GM19240 (cell line): Measurements from ENCODE around the gene GNG7.
"Not testable (repeated sequence)": the region's sequence is repeated elsewhere in the genome, so short reads cannot be mapped to it uniquely, and the experiment has no call there.

Experiments
- DNase-seq: peaks from one replicate; pipeline ENCODE4 v3.0.0; 2011; ENCODE audit warnings: low spot score; ENCODE audit not compliant: insufficient read length

The GNG7 gene

GRCh38 chr19:2578901-2579677, 123.4 kb downstream of the GNG7 start:
- no peak for DNase-seq

GRCh38 chr19:2578391-2578890, 124.1 kb downstream of the GNG7 start:
- DNase-seq: no peak

GRCh38 chr19:2577722-2578335, 124.7 kb downstream of the GNG7 start:
- no peak for DNase-seq

GRCh38 chr19:2575734-2576481, 126.6 kb downstream of the GNG7 start:
- no peak for DNase-seq

GRCh38 chr19:2574971-2575630, 127.4 kb downstream of the GNG7 start:
- no peak for DNase-seq

DNA sequence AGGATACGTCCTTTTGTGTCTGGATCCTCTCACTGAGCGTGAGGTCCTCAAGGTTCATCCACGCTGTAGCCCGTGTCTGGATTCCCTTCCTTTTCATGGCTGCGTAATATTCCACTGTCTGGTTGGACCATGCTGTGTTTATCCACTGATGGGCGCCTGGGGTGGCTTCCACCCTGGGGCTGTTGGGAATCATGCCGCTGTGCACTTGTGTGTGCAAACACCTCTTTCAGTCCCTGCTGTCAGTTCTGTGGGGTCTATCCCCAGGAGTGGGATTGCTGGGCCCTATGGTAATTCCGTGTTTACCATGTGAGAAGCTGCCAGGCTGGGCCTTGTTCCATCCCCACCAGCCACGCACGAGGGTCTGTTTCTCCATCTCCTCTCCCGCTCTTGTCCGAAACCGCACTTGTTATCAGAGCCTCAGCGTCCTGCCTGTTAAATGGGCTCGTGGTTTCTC, 128.0 kb downstream of the GNG7 start:
- DNase-seq: no peak

DNA sequence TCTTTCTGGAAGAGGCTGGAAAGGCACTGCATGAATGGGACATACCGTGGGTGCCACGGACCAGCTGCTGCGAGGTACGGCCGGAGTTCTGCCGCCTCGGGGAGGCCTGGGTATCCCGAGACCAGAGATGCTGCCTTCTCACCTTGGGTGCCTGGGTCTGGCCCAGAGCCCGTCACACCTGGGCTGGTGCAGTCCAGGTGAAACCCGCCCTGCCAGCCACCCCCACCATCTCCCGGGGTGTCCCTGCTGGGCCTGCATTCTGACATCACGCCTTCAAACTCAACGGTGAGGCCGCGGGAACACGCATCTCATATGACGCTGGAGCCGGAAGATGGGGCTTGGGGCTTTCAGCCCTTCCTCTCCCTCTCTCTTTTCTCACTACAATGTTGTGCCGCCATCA, 128.6 kb downstream of the GNG7 start:
- no peak for DNase-seq

- DNase-seq: not testable (repeated sequence)
Observed at GRCh38 chr19:2572152-2572551, 130.3 kb downstream of the GNG7 start.

- no peak for DNase-seq
Observed at GRCh38 chr19:2569596-2570465, 132.7 kb downstream of the GNG7 start.

DNA sequence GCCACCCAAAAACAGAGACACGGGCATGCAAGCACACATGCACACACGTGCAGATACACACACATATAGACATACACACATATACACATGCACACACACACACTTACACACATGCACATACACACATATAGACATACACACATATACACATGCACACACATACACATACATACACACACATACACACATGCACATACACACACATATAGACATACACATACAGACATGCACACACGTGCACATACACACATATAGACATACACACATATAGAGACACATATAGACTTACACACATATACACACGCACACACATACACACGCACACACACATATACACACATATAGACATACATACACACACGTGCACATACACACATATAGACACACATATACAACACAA, 134.5 kb downstream of the GNG7 start:
- DNase-seq: no peak

GRCh38 chr19:2567580-2567979, 134.9 kb downstream of the GNG7 start:
- DNase-seq: no peak

DNA sequence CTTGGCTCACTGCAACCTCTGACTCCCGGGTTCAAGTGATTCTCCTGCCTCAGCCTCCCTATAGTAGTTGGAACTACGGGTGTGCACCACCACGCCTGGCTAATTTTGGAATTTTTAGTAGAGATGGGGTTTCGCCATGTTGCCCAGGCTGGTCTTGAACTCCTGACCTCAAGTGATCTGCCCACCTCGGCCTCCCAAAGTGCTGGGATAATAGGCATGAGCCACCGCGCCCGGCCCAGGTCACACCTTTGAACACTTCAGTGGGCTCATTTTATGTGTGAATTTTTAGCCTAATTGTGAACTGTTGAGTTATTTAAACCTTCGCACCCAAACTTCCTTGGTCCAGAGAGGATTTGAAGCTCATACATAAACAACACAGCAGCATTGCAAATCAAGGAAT, 138.9 kb downstream of the GNG7 start:
- not testable (repeated sequence) for DNase-seq

DNA sequence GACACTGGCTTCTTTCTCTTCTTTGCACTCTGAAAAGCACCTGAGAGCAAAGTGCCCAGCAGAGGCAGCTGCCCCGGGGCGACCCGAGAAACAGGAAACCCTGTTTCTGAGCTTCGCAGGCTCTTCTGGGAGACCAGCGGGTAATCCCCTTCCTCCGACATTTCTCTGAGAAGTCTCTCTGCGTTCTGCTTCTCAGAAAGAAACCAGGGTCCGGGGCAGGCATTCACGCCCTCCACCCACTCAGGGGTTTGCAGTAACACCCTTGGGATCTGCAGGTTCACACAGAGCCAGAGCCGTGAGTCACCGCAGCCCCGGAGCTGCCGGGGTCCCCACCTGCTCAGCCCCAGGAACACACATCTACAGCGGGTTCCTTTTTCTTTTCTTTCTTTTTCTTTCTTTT, 140.6 kb downstream of the GNG7 start:
- peak; percentile 79 for DNase-seq

- no peak for DNase-seq
Observed at GRCh38 chr19:2561221-2561620, 141.3 kb downstream of the GNG7 start.

DNA sequence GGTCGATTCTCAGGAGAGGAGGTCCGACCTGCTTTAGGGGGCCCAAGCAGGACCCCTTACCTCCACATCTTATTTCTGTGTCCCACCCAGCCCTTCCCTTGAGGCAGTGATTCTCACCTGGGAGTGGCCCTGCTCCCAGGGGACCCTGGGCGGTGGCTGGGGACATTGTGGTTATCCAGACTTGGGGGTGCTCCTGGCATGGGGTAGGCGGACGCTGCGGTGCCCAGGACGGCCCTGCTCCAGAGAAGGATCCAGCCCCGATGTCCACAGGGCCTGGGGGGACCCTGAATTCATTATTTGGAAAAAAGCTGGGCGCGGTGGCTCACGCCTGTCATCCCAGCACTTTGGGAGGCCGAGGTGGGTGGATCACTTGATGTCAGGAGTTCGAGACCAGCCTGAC, 142.1 kb downstream of the GNG7 start:
- no peak for DNase-seq

DNA sequence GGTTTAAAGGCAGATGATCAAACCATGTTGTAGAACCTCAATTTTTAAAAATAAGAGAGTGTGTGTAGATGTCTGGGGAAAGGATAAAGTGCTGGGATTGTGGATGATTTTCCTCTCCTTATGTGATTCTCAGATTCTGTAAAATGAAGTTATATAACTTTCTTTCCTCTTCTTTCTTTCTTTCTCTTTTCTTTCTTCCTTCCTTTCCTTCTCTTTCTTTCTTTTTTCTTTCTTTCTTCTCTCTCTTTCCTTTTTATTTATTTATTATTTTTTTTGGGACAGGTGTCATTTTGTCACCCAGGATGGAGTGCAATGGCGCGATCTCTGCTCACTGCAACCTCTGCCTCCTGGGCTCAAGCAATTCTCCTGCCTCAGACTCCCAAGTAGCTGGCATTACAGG, 144.0 kb downstream of the GNG7 start:
- DNase-seq: no peak

- not testable (repeated sequence) for DNase-seq
Observed at GRCh38 chr19:2558131-2558530, 144.4 kb downstream of the GNG7 start.

DNA sequence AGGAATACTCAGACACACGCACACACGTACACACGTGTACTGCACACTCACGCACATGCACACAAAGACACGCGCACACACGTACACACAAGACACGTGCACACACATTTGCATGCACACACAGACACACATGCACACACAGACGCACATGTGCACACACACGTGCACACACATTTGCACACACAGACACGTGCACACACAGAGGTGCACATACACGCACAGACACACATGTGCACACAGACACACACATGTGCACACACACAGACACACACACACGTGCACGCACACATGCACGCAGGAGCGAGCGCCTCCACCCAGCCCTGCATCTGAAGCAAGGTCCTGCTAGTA, 145.4 kb downstream of the GNG7 start:
- DNase-seq: no peak

- no peak for DNase-seq
Observed at GRCh38 chr19:2556221-2557092, 146.0 kb downstream of the GNG7 start.
